ENCODE results near the gene TCEA3. TPM values are rescaled to one million over a fixed set of nuclear protein-coding genes. Genes with fewer than 3 reads are reported as not detected.

TCEA3 gene
- total RNA-seq, 1 donor from 2014 or later, result 4.0 TPM

- no peak for TF ChIP-seq CTCF (IDR thresholded peaks at IDR 0.05)
- peaks cover 47% of the 10 kb centered on the region for H3K36me3 Mint-ChIP-seq (ENCODE audit: unreplicated experiment)
- H3K4me3 Mint-ChIP-seq (ENCODE audit: unreplicated experiment), result no peak overlapping the region
- H3K27me3 Mint-ChIP-seq (ENCODE audit: unreplicated experiment), result no peaks in the 10 kb centered on the region
- H3K4me1 Mint-ChIP-seq (ENCODE audit: unreplicated experiment), result no peaks in the 10 kb centered on the region
- H3K27ac Mint-ChIP-seq (ENCODE audit: unreplicated experiment), result no peak overlapping the region
- DNase-seq (ENCODE audit: extremely low spot score, unreplicated experiment), result no peak
- no peaks in the 10 kb centered on the region for H3K9me3 Mint-ChIP-seq (ENCODE audit: unreplicated experiment)
These were observed 9.8 kb upstream of the TCEA3 start for GRCh38 chr1:23434260-23434775.

- H3K9me3 Mint-ChIP-seq (ENCODE audit: unreplicated experiment), result no peaks in the 10 kb centered on the region
- H3K36me3 Mint-ChIP-seq (ENCODE audit: unreplicated experiment), result peaks cover 48% of the 10 kb centered on the region
- H3K4me1 Mint-ChIP-seq (ENCODE audit: unreplicated experiment), result no peaks in the 10 kb centered on the region
- DNase-seq (ENCODE audit: extremely low spot score, unreplicated experiment), result no peak
- no peaks in the 10 kb centered on the region for H3K27me3 Mint-ChIP-seq (ENCODE audit: unreplicated experiment)
- no peak for TF ChIP-seq CTCF (IDR thresholded peaks at IDR 0.05)
- no peak overlapping the region for H3K27ac Mint-ChIP-seq (ENCODE audit: unreplicated experiment)
- no peak overlapping the region for H3K4me3 Mint-ChIP-seq (ENCODE audit: unreplicated experiment)
These were observed 8.6 kb upstream of the TCEA3 start for GRCh38 chr1:23433122-23433521.

GRCh38 chr1:23431431-23431830, 6.9 kb upstream of the TCEA3 start:
- H3K4me3 Mint-ChIP-seq (ENCODE audit: unreplicated experiment), result no peak overlapping the region
- no peak overlapping the region for H3K27ac Mint-ChIP-seq (ENCODE audit: unreplicated experiment)
- no peaks in the 10 kb centered on the region for H3K4me1 Mint-ChIP-seq (ENCODE audit: unreplicated experiment)
- no peak for DNase-seq (ENCODE audit: extremely low spot score, unreplicated experiment)
- no peaks in the 10 kb centered on the region for H3K9me3 Mint-ChIP-seq (ENCODE audit: unreplicated experiment)
- TF ChIP-seq CTCF (IDR thresholded peaks at IDR 0.05), result no peak
- H3K36me3 Mint-ChIP-seq (ENCODE audit: unreplicated experiment), result peaks cover 48% of the 10 kb centered on the region
- no peaks in the 10 kb centered on the region for H3K27me3 Mint-ChIP-seq (ENCODE audit: unreplicated experiment)

- Mint-ChIP-seq H3K4me1 (ENCODE audit: unreplicated experiment) (no peaks in the 10 kb centered on the region), H3K9me3 (ENCODE audit: unreplicated experiment) (no peaks in the 10 kb centered on the region), H3K36me3 (ENCODE audit: unreplicated experiment) (peaks cover 51% of the 10 kb centered on the region), H3K27me3 (ENCODE audit: unreplicated experiment) (no peaks in the 10 kb centered on the region), H3K27ac (ENCODE audit: unreplicated experiment) (no peak overlapping the region), H3K4me3 (ENCODE audit: unreplicated experiment) (no peak overlapping the region)
- no peak for TF ChIP-seq CTCF (IDR thresholded peaks at IDR 0.05)
- DNase-seq (ENCODE audit: extremely low spot score, unreplicated experiment), result no peak
These were observed 6.3 kb upstream of the TCEA3 start for GRCh38 chr1:23430803-23431202.

- Mint-ChIP-seq H3K4me3 (ENCODE audit: unreplicated experiment) (no peak overlapping the region), H3K36me3 (ENCODE audit: unreplicated experiment) (peaks cover 32% of the 10 kb centered on the region), H3K27ac (ENCODE audit: unreplicated experiment) (no peak overlapping the region), H3K27me3 (ENCODE audit: unreplicated experiment) (no peaks in the 10 kb centered on the region), H3K4me1 (ENCODE audit: unreplicated experiment) (peaks cover 11% of the 10 kb centered on the region), H3K9me3 (ENCODE audit: unreplicated experiment) (no peaks in the 10 kb centered on the region)
- no peak for DNase-seq (ENCODE audit: extremely low spot score, unreplicated experiment)
- no peak for TF ChIP-seq CTCF (IDR thresholded peaks at IDR 0.05)
These were observed 3.8 kb upstream of the TCEA3 start for GRCh38 chr1:23428136-23428905.
